ENCODE measurements around the gene TUBB. TPM values are rescaled to one million over a fixed set of nuclear protein-coding genes. Genes with fewer than 3 reads are reported as not detected.
A peak's percentile ranks its signal among the peaks of the same experiment; 100 is the strongest.

TUBB gene
- total and polyA plus RNA-seq, 2 donors (not counting 1 experiment from before 2014, with no cell fraction given) = 102 to 295 TPM

DNA sequence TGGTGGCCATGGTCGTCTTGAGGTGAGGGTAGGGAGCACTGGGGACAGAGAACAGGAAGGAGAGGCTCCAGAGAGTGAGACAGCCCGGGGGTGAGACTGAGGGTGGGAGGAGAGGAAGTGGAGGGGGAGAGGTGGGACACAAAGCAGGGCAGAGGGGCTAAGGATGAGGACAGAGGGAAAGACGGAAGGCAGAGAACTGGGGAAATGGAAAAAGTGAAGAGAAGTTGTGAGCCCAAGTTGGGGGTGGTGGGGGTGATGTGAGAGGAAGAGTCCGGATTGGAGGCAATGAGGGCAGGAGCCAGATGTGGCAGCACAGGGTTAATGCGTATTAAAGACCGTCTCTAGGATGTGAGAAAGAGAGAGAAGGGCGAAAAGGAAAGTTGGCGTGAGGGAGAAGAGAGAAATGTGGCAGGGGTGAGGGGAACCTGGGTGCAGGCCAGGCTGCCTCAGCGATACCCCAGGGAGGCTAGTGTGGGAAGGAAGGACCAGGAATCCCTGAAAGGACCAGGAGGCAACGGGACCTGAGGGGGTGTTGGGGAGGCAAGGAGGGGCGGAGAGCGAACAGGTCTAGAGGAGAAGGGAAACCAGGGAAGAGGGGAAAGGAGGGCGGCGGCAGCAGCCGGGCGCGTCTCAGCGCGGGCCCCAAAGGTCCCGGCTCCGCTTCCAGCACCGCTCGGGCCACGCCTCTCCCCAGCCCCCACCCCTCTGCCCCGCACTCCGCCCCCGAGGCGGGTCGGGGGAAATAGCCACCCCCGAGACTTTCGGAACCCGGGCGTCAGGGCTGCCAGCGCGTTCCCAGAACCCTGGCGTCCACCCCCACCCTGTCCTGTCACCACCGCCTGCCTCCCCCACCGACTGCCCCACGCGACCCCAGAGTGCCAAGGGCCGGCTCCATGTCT lies 33.9 kb upstream of the TUBB start, which contains the start of gene PPP1R18:
Gene PPP1R18 (minus strand): TSS at position 637 of the 899 bp plus-strand sequence. CDS start 627 bp downstream, at position 10.
- no peaks in the 10 kb centered on the region for H3K9me3 ChIP-seq (ENCODE audit: control extremely low read depth in 1 of 3, control insufficient read depth in 2 of 3, insufficient read depth in 1 of 3, low read length in 2 of 3)
- no peaks in the 10 kb centered on the region for H3K27me3 ChIP-seq (replicated peaks in 1 of 4; ENCODE audit: control extremely low read depth in 1 of 4, control insufficient read depth in 3 of 4, insufficient read depth in 4 of 4, low read length in 3 of 4)
- peak within 1 kb of the TSS; percentile 100 for H3K4me2 ChIP-seq (replicated peaks; ENCODE audit: low read depth, low read length, poor library complexity, severe bottlenecking)
- H3K4me3 Mint-ChIP-seq = peak within 1 kb of the TSS; percentile 97
- peak within 1 kb of the TSS; percentile 98 for H3K9ac ChIP-seq (ENCODE audit: low read length)
- H3K36me3 ChIP-seq (replicated peaks in 1 of 2; ENCODE audit: control extremely low read depth in 1 of 2, control insufficient read depth in 1 of 2, extremely low read depth in 1 of 2, insufficient read depth in 2 of 2, low read length in 1 of 2) = peaks cover 0 to 7% of the 10 kb centered on the region in 2 experiments
- ATAC-seq (ENCODE audit: low read depth) = peak; percentile 23
- H2AFZ ChIP-seq (ENCODE audit: insufficient read depth, low read depth, low read length, poor library complexity, severe bottlenecking) = peak within 1 kb of the TSS; percentile 82
- no peak for TF ChIP-seq CTCF (IDR thresholded peaks at IDR 0.05)
- TF ChIP-seq EZH2 (IDR thresholded peaks at IDR 0.05; ENCODE audit: borderline replicate concordance, insufficient read depth, low read depth, low read length, poor library complexity, severe bottlenecking) = no peak
- peak within 1 kb of the TSS; percentile 99 for H3K27ac Mint-ChIP-seq
- H3K27ac ChIP-seq (ENCODE audit: low read length in 2 of 2) = peak within 1 kb of the TSS; percentile 93 to 97
- H3K9me3 Mint-ChIP-seq (ENCODE audit: insufficient read depth) = no peaks in the 10 kb centered on the region
- ChIA-PET CTCF (interaction anchor here (2.8 to 19.8 kb wide), 2 partner anchors 41 to 45 kb away, joined by 11 to 963 read pairs; partner anchors contain the start of genes MDC1 and TUBB), POLR2A (interaction anchor here (3.2 to 8.7 kb wide), 2 partner anchors 32 to 34 kb away, joined by 45 to 216 read pairs; partner anchors contain the start of genes MDC1 and TUBB)
- intact Hi-C loops (cut with micrococcal nuclease) = loop anchor here (2.0 kb wide), 1 partner anchor 13 kb away; the partner anchor contains the start of gene DHX16
- WGBS (ENCODE audit: insufficient coverage) = under 1% methylated on average over 35 of the region's 41 CpGs
- H3K4me1 Mint-ChIP-seq = peaks cover 72% of the 10 kb centered on the region
- no peaks in the 10 kb centered on the region for H3K27me3 Mint-ChIP-seq
- H3K4me1 ChIP-seq (ENCODE audit: control insufficient read depth in 2 of 2, insufficient read depth in 2 of 2, low read length in 2 of 2) = peaks cover 44 to 49% of the 10 kb centered on the region in 2 donors
- H3K4me3 ChIP-seq (ENCODE audit: control extremely low read depth in 1 of 5, extremely low read depth in 1 of 5, insufficient read depth in 1 of 5, low read depth in 2 of 5, low read length in 4 of 5) = peak within 1 kb of the TSS; percentile 91 to 100 (median 97)
- H4K20me1 ChIP-seq (ENCODE audit: control insufficient read depth, insufficient read depth, low read length, poor library complexity, severe bottlenecking) = peaks cover 54% of the 10 kb centered on the region
- peak; percentile 87 for DNase-seq
- peaks cover 67% of the 10 kb centered on the region for H3K79me2 ChIP-seq (ENCODE audit: control insufficient read depth, insufficient read depth, low read length)

Measured in B cell (primary cell).